Epidermal melanocyte (primary cell): ENCODE results near the gene SLC16A10.
"Not testable (repeated sequence)": the region's sequence is repeated elsewhere in the genome, so short reads cannot be mapped to it uniquely, and the experiment has no call there.

Source experiments
- DNase-seq: peaks from one replicate; pipeline ENCODE4 v3.0.0; 2011; ENCODE audit warnings: low spot score; ENCODE audit not compliant: insufficient read length

SLC16A10 gene, protein sequence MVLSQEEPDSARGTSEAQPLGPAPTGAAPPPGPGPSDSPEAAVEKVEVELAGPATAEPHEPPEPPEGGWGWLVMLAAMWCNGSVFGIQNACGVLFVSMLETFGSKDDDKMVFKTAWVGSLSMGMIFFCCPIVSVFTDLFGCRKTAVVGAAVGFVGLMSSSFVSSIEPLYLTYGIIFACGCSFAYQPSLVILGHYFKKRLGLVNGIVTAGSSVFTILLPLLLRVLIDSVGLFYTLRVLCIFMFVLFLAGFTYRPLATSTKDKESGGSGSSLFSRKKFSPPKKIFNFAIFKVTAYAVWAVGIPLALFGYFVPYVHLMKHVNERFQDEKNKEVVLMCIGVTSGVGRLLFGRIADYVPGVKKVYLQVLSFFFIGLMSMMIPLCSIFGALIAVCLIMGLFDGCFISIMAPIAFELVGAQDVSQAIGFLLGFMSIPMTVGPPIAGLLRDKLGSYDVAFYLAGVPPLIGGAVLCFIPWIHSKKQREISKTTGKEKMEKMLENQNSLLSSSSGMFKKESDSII

DNA sequence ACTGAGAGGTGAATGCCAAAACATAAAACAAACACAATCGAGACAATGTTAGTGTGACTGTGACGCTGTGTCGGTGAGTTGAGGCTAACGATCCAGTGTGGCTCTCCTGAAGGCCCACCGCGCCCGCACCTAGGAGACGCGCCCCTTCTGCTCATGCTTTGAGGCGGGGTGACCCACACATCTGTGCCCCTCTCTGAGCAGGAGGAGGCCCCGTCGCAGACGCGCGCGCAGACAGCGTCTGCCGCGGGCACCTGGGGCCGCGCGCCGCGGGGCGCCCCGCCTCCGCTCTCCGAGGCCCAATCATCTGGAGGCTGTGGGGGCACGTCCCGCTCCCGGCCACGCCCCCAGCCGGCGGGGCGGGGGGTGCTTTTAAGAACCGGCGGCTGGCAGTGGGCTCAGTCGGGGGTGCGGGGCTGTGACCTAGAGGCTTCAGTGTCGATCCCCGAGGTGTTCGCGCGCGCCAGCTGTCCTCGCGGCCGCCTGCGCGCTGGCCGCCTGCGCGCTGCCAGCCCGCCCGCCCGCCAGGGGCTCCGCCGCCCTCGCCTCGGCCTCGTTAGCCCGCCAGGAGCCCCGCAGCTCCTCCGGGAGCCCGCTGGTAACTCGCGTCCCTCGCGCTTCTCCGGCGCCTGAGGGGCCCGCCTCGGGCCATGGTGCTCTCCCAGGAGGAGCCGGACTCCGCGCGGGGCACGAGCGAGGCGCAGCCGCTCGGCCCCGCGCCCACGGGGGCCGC, at the start of gene SLC16A10:
SLC16A10 (plus strand) TSS at position 398 of the 730 bp plus-strand sequence; CDS start at position 648, 250 bp downstream.
- peak; percentile 50 for DNase-seq

DNA sequence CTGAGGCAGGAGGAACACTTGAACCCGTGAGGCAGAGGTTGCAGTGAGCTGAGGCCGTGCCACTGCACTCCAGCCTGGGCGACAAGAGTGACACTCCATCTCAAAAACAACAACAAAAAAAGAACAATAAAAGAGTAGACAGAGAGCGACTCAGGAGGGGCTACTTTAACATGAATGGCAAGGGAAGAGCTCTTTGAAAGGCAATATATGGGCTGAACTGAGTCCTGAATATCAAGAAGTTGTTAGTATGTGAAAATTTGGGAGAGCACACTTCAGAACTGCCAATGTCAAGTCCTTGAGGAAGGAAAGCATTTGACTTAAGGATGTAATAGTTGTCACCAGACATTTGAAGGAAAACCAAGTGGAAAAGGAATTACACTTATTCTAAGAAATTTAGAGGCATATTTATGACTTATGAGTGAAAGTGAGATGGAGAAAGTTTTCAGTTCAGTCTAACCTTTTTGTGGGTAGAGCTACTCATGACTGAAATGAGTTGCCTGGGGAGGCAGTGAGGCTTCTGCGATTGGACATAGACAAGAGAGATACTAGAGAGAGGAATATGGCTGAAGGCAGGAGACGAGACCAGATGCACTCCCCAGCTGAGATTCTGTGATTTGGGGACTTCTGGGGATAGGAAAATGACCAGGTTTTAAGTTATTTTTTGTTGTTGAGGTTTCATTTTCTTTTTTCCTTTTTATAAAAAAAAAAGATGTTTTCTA, 48.6 kb upstream of the SLC16A10 start:
- no peak for DNase-seq

DNA sequence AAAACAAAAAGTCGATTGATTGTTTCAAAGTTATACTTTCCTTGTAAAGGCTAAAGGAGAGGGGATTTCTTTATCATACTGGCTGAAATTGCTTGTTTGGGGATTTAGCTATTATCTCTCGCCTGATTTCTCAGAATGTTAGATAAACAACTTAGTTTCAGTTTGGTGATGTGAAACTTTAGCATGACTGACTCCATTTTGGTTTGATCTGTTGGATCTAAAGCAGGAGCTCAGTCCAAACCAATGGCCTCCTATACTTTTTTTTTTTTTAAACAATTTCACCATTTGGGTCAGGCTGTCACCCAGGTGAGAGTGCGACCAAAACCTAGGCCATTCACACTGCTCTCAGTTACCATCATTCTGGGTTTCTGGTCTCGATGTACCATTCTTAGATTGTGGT, 45.4 kb upstream of the SLC16A10 start:
- DNase-seq, result no peak

DNA sequence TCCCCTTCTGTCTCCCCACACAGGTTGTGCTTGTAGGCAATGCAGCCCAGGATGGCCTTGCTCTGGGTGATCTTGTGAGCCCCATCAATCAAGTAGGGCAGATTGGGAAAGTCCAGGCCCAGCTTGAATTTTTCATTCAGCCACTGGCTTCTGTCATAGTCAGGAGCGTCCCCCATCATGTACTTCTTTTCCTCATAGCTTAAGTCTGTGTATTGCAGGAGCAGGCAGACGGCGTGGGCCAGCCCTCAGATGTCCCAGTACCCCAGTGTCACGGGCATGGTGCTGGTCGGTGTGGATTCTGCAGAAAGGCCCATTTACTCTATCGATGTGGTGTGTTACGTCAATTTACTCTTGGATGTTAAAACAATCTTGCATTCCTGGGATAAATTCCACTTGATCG, 40.1 kb upstream of the SLC16A10 start:
- DNase-seq, result no peak

DNA sequence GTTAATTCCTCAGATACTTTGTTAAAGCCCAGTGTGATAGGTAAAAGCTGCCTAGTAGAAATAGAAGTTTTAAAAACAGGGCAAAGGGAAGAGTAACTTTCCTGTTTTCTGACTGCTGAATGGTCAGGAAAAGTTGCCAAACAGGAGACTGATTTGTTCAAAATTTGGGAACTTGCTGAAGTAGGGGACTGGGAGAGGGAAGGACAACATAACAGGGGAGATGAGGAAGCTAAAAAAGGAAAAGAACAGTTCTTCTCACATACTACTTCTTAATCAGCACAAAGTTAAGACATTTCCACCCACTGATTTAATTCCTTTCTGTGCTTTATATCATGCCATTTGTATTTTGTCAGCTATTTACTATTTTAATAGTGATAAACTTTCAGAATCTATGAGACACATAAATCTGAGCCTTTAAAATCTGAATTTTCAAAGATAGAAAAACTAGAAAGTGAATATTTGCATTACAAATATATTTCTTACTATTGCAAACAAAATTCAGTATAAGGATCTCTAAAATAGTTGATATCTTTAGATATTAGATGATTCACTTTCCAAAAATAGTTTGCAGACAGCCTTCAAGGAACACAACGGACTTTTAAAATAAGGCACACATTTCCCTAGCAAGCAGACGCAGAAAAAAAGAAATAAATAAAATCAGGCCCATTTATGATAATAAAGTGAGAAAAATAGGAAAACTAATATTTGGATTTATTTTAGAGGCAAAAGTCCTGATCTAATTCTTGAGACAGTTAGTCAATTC, 36.9 kb upstream of the SLC16A10 start:
- DNase-seq, result no peak

DNA sequence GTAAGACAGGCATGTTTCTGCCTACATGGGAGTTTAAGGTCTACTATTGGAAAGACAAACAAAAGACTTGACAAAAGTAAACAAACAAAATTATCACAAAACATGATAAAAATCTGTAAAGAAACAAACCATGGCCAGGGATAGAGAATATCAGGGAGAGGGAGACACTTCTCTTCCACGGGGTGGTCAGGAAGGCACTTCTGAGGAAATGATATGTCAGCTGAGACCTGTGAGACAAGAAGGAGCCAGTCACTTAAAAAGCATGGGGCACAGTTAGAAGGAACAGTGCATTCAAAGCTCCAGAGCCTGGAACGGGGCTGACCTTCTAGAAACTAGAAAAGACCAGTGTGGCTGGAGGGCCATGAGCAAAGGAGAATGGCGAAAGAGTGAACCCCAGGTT, 35.1 kb upstream of the SLC16A10 start:
- DNase-seq, result no peak

DNA sequence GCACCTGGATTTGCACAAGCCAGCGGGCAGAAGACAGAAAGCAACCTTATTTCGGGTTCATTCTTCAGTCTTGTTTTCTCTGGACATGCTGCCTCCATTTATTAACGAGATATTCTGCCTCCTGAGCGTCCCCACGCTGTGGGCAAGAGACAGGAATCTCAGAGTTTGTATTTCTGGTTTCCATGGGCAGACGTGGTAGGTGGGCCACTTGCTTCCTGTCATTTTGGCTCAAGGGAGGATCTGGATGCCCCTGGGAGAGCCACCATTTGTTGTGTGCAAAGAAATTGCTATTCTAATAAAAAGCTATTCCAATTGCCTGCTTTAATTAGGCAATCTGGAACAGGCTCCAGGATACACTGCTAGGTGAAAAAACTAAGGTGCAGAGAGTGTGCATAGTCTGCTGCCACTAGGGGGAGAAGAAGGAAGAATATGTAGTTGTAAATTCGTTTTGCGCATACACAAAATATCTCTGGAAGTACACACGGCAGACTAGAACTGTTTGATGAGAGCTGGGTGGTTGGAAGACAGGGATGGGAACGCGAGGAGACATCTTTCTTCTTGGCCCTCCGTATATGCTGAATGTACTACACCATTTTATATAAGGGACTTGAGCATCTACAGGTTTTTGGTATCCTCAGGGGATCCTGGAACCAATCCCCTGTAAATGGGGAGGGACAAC, 30.1 kb upstream of the SLC16A10 start:
- DNase-seq, result no peak

DNA sequence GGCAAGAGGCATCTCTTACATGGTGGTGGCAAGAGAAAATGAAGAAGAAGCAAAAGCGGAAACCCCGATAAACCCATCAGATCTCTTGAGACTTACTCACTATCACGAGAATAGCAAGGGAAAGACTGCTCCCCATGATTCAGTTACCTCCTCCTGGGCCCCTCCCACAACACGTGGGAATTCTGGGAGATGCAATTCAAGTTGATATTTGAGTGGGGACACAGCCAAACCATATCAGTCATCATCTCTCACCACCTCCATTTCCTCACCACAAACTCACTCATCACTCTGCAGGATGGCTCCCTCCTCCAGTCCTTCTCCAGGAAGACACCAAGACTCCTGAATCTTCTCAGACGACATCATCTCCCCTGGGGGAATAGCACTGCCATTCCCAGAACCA, 25.8 kb upstream of the SLC16A10 start:
- DNase-seq, result no peak

DNA sequence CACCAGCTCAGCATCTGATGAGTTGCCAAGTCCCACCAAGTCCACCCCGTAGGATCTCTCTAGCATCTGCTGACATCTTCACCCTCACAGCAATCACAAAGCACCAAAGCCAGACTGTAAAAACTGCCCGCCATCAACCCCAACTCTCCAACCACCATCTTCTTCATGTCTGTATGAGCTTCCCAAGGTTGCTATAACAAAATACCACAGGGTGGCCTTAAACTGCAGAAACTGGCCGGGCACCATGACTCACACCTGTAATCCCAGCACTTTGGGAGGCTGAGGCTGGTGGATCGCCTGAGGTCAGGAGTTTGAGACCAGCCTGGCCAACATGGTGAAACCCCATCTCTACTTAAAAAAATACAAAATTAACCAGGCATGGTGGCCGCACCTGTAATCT, 25.3 kb upstream of the SLC16A10 start:
- not testable (repeated sequence) for DNase-seq

DNA sequence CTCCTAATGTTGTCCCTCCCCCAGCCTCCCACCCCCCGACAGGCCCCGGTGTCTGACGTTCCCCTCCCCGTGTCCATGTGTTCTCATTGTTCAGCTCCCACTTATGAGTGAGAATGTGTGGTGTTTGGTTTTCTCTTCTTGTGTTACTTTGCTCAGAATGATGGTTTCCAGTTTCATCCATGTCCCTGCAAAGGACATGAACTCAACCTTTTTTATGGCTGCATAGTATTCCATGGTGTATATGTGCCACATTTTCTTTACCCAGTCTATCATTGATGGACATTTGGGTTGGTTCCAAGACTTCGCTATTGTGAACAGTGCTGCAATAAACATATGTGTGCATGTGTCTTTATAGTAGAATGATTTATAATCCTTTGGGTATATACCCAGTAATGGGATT, 24.4 kb upstream of the SLC16A10 start:
- DNase-seq, result not testable (repeated sequence)

DNA sequence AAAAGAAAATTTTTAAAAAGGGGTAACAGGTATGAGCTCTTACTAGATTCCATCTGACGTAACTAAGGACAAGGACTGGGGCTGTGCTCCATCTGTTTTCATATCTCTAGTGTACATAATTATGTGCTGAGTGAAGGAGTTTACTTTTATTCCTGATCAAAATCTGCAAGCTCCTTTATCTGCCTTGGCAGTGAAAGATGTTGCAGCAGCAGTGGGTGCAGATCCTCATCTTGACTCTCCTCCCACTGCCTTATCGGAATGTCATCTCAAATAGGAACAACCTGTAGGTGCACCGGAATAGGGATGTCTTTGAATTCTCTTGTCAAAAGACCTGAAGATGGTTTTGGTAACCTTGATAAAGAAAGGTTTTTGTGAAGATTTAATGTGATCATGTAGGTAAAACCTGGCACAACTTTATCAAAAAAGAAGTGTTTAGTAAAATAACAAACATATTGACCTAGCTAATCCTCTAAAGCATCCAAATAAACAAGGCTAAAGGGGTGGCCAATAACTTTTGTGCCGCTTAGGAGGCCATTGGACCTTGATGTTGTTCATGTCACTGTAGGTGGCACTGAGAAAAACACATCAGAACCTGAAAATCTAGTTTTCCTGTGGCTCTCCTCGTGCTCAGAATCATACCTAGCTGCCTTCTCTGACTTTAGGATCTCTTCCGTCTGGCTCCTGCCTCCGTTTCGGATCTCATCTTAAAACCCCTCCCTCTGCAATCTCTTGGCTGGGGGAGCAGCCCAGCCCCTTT, 19.0 kb upstream of the SLC16A10 start:
- no peak for DNase-seq

DNA sequence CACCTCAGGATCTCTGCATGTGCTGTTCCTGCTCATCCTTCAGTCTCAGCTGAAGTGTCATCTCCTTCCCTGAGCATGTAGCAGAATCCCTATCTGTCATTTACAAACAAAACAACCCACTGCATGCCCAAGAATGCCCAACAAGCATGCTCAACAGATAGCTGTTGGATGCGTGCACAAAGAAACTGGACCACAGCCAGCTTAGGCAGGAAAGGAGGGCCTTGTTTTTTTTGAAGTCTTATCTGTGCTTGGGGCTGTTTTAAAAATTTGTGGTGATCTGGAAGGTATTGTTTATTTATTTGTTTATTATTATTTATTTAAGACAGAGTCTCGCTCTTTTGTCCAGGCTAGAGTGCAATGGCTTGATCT, 18.5 kb upstream of the SLC16A10 start:
- no peak for DNase-seq

DNA sequence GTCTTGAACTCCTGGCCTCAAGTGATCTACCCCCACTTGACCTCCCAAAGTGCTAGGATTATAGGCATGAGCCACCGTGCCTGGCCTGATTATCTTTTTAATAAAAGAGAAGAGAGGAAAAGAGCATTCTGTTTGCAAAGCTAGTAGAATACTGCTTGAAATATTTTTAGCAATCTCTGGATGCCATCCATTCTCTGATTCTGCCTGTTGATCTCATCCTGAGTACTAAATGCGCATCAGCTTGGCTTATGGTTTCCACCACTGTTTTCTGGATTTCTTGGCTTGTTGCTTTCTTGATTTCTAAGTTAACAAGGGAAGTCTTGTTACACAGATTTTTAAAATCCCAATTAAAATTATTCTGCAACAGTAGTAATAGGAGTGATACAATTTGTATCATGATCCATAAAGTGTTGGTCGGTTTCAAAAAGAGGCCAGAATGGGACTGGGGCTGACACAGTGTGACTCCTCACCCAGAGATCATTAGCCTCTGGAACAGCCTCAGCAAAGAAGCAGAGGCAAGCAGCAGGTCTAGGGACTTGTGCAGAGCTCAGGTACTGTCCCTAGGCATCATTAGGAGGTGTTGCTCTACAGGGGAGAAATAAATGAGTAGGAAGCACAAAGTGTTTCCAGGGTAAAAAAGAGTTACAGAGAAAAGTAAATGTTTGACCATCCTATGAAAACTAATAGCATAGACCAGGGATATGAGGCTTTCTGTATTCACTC, 17.8 kb upstream of the SLC16A10 start:
- DNase-seq, result no peak

DNA sequence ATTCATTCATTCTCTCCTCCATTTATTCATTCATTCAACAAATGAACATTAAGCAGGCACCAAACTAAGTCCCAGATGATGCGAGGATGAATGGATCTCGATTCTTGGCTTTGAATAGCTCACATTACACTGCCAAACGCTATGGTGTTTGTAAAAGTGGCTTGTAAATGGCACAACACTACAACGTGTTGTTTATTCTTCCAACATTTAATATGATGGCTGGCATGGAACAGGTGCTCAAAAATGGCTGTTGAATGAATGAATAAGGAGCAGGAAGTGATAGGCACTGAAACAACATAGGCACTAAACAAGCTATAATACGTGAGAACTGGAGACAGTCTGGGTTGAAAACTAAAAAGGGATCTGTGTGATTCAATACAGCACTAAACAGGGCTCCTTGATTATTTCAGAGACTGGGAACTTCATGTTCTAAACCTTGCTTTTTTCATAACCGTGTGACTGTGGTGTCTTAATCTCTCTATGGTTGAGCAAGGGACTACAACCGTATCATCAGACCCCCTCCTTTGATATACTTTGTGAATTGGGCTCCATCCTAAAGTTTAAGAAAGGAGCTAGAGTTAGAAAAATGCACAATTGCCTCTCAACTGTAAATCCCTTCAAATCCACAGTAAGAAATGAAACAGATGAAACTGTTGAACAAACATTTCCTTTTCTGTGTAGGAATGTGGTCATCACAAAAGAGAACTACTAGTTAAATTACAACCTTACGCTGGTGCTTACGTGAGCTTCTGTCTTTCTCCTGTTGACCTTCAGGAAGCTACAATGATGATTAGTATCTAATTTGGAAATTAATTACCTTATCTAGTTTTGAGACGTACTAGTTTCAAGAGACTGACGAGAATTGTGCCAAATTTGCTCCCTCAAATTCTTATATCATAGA, 16.9 kb upstream of the SLC16A10 start:
- no peak for DNase-seq

DNA sequence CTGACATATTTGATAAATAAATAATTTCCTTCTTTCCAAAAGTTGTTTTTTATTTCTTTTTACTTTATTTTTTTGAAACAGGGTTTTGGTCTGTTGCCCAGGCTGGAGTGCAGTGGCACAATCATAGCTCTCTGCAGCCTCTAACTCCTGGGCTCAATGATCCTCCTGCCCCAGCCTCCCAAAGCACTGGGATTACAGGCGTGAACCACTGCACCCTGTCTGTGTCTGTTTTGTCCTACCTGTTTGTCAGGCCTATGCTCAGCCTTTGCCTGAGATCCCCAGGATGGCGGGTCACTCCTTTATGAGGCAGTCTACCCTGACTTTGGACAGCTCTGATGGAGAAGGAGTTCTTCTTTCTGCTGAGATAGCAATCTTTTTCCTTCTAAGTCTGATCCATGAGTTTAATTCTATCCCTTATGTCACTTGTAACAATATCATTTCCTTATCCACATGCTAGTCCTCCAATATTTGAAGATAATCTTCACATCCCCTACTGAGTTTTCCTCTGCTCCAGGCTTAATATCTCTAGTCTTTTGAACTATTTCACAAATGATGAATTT, 14.4 kb upstream of the SLC16A10 start:
- no peak for DNase-seq

DNA sequence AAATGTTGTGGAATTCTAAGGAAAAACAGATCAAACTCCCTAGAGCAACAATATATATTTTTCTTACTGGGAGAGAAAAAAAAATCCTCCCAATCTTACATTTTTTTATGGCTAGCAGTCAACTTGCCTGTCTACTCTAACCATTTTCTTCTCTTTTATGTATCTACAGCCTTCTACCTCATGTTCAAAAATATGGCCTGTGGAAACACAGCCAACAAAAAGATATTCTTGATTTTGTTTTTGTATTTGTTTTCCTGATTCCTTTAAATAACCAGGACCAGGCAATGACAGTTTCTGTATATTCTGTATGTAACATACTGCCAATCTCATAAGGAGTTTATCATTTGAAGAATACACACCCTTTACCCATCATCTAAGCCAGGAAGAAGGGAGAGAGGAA, 13.0 kb upstream of the SLC16A10 start:
- DNase-seq, result no peak

DNA sequence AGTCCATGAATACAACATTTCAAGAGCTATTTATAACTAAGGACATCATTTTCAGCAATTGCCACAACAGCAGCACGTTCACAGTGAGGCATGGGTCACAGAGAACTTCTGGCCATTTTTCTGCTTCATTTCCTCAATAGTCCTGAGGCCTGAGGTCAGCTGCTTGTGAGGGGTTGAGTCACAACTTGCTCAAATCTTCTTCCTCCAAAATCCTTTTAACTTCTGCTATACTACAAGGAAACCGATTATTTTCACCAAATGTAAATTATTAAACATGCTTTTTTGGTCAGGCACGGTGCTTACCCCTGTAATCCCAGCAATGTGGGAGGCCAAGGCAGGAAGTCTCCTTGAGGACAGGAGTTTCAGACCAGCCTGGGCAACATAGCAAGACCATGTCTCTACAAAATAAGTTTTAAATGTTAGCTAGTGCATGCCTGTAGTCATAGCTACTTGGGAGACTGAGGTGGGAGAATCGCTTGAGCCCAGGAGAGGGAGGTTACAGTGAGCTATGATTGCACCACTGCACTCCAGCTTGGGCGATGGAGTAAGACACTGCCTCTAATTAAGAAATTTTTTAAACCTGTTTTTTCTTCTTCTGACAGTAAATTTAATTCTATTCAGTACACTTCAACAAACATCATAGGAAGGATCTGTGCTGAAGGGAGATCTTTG, 11.1 kb upstream of the SLC16A10 start:
- no peak for DNase-seq
